Endothelial cell (in vitro differentiated cells): ENCODE results near the gene KTN1. TPM values are rescaled to one million over a fixed set of nuclear protein-coding genes. Genes with fewer than 3 reads are reported as not detected.

Source experiments
- DNase-seq: peaks from one replicate; pipeline ENCODE4 v3.0.0; 2021; ENCODE audit warnings: low spot score
- H3K27ac Mint-ChIP-seq: one replicate; pipeline ENCODE4 v1.8.0; 2021; ENCODE audit warnings: mixed read lengths, inconsistent platforms; ENCODE audit not compliant: unreplicated experiment
- H3K27me3 Mint-ChIP-seq: one replicate; pipeline ENCODE4 v1.8.0; 2021; ENCODE audit warnings: mild to moderate bottlenecking, moderate library complexity, mixed read lengths, inconsistent platforms; ENCODE audit not compliant: unreplicated experiment
- H3K36me3 Mint-ChIP-seq: one replicate; pipeline ENCODE4 v1.8.0; 2021; ENCODE audit warnings: mild to moderate bottlenecking, low read depth, mixed read lengths, inconsistent platforms; ENCODE audit not compliant: unreplicated experiment
- H3K4me1 Mint-ChIP-seq: one replicate; pipeline ENCODE4 v1.8.0; 2021; ENCODE audit warnings: mild to moderate bottlenecking, mixed read lengths, inconsistent platforms; ENCODE audit not compliant: unreplicated experiment
- H3K4me3 Mint-ChIP-seq: one replicate; pipeline ENCODE4 v1.8.0; 2021; ENCODE audit warnings: mild to moderate bottlenecking, mixed read lengths, inconsistent platforms; ENCODE audit not compliant: unreplicated experiment
- H3K9me3 Mint-ChIP-seq: one replicate; pipeline ENCODE4 v1.8.0; 2021; ENCODE audit warnings: mixed read lengths, inconsistent platforms; ENCODE audit not compliant: unreplicated experiment
- long read RNA-seq: library from polyadenylated mRNA; unstranded; transcript quantifications from one replicate; pipeline ENCODE4 v2.0.0, GENCODE V29; 2020; ENCODE audit not compliant: unreplicated experiment
- total RNA-seq: library from RNA; stranded (reverse); fragmentation: NEBNext Ultra II Directional; extraction: Animal tissue kit (Norgen Biotek cat#: 25700); gene quantifications from one replicate; pipeline ENCODE4 v1.2.1, GENCODE V29; 2021; ENCODE audit not compliant: unreplicated experiment
- TF ChIP-seq, protein P1 (sequence below): fragments of 200-600 bp; sonication (generic); IDR thresholded peaks from one replicate; pipeline ENCODE4 v1.5.0; 2021; ENCODE audit warnings: antibody characterized with exemption; ENCODE audit not compliant: unreplicated experiment

The KTN1 gene, protein sequence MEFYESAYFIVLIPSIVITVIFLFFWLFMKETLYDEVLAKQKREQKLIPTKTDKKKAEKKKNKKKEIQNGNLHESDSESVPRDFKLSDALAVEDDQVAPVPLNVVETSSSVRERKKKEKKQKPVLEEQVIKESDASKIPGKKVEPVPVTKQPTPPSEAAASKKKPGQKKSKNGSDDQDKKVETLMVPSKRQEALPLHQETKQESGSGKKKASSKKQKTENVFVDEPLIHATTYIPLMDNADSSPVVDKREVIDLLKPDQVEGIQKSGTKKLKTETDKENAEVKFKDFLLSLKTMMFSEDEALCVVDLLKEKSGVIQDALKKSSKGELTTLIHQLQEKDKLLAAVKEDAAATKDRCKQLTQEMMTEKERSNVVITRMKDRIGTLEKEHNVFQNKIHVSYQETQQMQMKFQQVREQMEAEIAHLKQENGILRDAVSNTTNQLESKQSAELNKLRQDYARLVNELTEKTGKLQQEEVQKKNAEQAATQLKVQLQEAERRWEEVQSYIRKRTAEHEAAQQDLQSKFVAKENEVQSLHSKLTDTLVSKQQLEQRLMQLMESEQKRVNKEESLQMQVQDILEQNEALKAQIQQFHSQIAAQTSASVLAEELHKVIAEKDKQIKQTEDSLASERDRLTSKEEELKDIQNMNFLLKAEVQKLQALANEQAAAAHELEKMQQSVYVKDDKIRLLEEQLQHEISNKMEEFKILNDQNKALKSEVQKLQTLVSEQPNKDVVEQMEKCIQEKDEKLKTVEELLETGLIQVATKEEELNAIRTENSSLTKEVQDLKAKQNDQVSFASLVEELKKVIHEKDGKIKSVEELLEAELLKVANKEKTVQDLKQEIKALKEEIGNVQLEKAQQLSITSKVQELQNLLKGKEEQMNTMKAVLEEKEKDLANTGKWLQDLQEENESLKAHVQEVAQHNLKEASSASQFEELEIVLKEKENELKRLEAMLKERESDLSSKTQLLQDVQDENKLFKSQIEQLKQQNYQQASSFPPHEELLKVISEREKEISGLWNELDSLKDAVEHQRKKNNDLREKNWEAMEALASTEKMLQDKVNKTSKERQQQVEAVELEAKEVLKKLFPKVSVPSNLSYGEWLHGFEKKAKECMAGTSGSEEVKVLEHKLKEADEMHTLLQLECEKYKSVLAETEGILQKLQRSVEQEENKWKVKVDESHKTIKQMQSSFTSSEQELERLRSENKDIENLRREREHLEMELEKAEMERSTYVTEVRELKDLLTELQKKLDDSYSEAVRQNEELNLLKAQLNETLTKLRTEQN (N-terminal part only)
- 220 TPM for total RNA-seq
- long read RNA-seq, partial matches to known transcripts, result 52 of 56 reads
- long read RNA-seq, other reads (novel, unspliced or antisense), result 4 of 56 reads

GRCh38 chr14:55579724-55580469, at the start of gene KTN1:
TSS of gene KTN1 (plus strand) at chr14:55580207. CDS start at chr14:55612049, 31,842 bp downstream.
- Mint-ChIP-seq H3K4me1 (peaks cover 25% of the 10 kb centered on the region), H3K36me3 (no peaks in the 10 kb centered on the region), H3K4me3 (peak within 1 kb of the TSS; percentile 96), H3K9me3 (no peaks in the 10 kb centered on the region), H3K27ac (peak within 1 kb of the TSS; percentile 93), H3K27me3 (peaks cover 6% of the 10 kb centered on the region)
- TF ChIP-seq, protein P1, sequence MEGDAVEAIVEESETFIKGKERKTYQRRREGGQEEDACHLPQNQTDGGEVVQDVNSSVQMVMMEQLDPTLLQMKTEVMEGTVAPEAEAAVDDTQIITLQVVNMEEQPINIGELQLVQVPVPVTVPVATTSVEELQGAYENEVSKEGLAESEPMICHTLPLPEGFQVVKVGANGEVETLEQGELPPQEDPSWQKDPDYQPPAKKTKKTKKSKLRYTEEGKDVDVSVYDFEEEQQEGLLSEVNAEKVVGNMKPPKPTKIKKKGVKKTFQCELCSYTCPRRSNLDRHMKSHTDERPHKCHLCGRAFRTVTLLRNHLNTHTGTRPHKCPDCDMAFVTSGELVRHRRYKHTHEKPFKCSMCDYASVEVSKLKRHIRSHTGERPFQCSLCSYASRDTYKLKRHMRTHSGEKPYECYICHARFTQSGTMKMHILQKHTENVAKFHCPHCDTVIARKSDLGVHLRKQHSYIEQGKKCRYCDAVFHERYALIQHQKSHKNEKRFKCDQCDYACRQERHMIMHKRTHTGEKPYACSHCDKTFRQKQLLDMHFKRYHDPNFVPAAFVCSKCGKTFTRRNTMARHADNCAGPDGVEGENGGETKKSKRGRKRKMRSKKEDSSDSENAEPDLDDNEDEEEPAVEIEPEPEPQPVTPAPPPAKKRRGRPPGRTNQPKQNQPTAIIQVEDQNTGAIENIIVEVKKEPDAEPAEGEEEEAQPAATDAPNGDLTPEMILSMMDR, result no peak
- DNase-seq, result peak; percentile 82

DNA sequence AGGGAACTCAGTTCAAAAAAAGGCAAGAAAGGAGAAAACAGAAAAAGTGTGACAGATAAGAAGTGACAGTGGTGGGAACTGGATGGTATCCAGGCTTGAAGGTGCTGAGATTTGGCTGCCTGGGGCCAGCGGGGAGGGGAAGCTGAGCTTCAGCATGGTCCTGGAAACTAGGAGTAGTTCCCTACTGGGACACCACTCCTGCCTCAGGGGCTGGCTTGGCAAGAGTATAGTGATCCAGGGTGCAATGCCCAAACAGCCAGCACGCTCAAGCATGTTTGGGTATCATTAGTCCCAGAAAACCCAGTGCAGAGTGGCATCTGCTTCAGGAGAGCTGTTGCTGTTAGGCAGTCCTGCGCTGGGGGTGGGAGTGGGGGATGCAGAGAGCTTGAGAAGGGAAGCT, 49.5 kb upstream of the KTN1 start:
- no peak for DNase-seq
- H3K27ac Mint-ChIP-seq, result no peak overlapping the region

GRCh38 chr14:55532645-55533344, 47.2 kb upstream of the KTN1 start:
- Mint-ChIP-seq H3K27me3 (no peaks in the 10 kb centered on the region), H3K4me1 (peaks cover 12% of the 10 kb centered on the region), H3K27ac (peak overlapping the region; percentile 3), H3K4me3 (no peak overlapping the region), H3K9me3 (no peaks in the 10 kb centered on the region), H3K36me3 (peaks cover 3% of the 10 kb centered on the region)
- TF ChIP-seq, protein P1, result peak; percentile 44
- peak; percentile 34 for DNase-seq

More for the DNA sequence above, 49.5 kb upstream of the KTN1 start:
- Mint-ChIP-seq H3K27me3 (no peaks in the 10 kb centered on the region), H3K36me3 (no peaks in the 10 kb centered on the region), H3K4me1 (peaks cover 12% of the 10 kb centered on the region), H3K4me3 (no peak overlapping the region), H3K9me3 (no peaks in the 10 kb centered on the region)
- TF ChIP-seq, protein P1, result no peak

DNA sequence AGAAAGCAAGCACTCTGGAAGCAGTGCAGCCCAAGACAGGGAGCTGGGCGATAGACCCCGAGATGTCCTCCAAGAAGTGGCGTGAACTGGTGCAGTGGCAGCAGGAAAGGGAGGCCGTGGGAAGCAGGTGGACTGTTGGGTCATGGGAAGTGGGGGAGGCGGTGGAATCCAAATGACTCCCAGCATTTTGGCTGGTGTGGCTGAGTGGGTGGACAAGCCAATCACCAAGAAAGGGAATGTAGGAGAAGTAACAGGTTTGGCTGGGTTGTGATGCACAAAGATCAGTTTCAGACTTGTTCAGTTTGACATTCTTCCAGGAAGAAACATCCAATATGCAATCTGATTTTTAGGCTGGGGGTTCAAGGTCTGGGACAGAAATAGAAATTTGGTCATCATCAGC, 46.0 kb upstream of the KTN1 start:
- no peak for DNase-seq
- Mint-ChIP-seq H3K4me3 (no peak overlapping the region), H3K27me3 (no peaks in the 10 kb centered on the region), H3K9me3 (no peaks in the 10 kb centered on the region), H3K4me1 (peaks cover 12% of the 10 kb centered on the region), H3K27ac (no peak overlapping the region), H3K36me3 (peaks cover 3% of the 10 kb centered on the region)
- TF ChIP-seq, protein P1, result no peak
